Measurements from ENCODE around the gene KCNN3.

DNA sequence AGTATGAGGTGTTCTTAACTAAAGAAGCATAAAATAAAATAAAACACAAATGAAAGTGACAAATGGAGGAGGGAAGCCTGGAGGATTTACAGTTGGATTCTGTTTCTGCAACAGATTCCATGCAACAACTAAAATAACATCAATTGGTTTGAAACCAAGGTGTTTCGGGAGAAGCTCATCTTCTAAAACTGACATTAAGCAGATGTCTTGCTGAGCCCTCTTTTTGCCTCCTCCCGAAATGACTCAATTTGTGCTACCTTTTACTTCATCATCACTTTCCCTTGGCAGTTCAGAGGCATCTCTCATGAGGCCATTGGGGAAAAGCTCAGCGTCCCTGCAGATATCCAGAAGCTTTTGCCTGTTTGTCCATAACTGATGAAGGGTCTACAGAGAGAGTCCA is 140.5 kb downstream of the KCNN3 start:
- TF ChIP-seq, protein P1, sequence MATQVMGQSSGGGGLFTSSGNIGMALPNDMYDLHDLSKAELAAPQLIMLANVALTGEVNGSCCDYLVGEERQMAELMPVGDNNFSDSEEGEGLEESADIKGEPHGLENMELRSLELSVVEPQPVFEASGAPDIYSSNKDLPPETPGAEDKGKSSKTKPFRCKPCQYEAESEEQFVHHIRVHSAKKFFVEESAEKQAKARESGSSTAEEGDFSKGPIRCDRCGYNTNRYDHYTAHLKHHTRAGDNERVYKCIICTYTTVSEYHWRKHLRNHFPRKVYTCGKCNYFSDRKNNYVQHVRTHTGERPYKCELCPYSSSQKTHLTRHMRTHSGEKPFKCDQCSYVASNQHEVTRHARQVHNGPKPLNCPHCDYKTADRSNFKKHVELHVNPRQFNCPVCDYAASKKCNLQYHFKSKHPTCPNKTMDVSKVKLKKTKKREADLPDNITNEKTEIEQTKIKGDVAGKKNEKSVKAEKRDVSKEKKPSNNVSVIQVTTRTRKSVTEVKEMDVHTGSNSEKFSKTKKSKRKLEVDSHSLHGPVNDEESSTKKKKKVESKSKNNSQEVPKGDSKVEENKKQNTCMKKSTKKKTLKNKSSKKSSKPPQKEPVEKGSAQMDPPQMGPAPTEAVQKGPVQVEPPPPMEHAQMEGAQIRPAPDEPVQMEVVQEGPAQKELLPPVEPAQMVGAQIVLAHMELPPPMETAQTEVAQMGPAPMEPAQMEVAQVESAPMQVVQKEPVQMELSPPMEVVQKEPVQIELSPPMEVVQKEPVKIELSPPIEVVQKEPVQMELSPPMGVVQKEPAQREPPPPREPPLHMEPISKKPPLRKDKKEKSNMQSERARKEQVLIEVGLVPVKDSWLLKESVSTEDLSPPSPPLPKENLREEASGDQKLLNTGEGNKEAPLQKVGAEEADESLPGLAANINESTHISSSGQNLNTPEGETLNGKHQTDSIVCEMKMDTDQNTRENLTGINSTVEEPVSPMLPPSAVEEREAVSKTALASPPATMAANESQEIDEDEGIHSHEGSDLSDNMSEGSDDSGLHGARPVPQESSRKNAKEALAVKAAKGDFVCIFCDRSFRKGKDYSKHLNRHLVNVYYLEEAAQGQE (IDR thresholded peaks at IDR 0.05; ENCODE audit: insufficient read depth in 1 of 2, low read depth in 2 of 2, low read length in 2 of 2): no peak
- TF ChIP-seq SIN3A (IDR thresholded peaks at IDR 0.05; ENCODE audit: borderline replicate concordance, insufficient read depth, low read length): no peak
- no peak for TF ChIP-seq POLR2AphosphoS5 (IDR thresholded peaks at IDR 0.05; ENCODE audit: low read depth, low read length)
- no peak for TF ChIP-seq TAF1 (IDR thresholded peaks at IDR 0.05; ENCODE audit: borderline replicate concordance, insufficient read depth, low read length)
- no peak for TF ChIP-seq FOXP2 (optimal IDR thresholded peaks at IDR 0.05; ENCODE audit: borderline replicate concordance, extremely low read depth, extremely low read length, insufficient read depth)

All from PFSK-1 (cell line).